NCI-H128 (cell line): ENCODE measurements around the gene MACC1.
"Not testable (repeated sequence)": the region's sequence is repeated elsewhere in the genome, so short reads cannot be mapped to it uniquely, and the experiment has no call there.

Experiments used
- DNase-seq: peaks from one replicate; lab custom pipeline; 2025; ENCODE audit not compliant: unreplicated experiment; lab: John Stamatoyannopoulos, UW

MACC1 gene

DNA sequence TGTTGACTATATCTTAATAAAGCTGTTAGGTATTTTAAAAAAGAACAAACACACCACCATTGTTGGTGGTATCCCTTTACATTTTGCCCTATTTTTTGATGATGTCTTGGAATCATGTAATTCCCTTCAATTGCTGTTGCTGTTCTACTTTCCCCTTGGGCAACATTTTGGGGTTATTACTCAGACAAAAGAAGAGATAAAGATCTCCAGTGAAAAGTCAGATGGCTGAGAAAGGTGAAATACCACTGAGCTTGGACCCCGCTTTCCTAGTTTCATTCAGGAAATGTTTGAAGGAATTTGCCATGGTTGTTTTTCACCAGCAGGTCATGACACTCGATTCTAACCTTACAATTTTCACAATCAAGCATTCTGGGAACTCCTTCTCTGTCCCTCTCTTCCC lies 84.6 kb downstream of the MACC1 start:
- no peak for DNase-seq

DNA sequence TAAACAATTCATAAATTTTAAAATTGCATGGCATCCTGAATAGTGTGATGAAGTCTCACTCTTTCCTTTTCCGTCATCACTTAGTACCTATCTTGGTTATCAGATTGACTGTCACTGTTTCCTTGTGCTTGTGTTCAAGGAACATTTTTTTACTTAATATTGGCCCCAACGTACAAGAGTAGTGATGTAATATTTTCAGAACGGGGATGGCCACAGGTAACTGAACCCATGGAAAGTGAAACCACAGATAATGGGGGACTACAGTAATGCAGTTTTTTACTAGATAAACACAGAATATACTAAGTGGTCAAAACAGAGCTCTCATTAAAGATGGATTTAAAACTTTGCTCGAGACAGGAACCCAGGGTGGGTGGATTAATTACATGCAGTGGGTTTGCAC lies 85.4 kb downstream of the MACC1 start:
- no peak for DNase-seq

DNA sequence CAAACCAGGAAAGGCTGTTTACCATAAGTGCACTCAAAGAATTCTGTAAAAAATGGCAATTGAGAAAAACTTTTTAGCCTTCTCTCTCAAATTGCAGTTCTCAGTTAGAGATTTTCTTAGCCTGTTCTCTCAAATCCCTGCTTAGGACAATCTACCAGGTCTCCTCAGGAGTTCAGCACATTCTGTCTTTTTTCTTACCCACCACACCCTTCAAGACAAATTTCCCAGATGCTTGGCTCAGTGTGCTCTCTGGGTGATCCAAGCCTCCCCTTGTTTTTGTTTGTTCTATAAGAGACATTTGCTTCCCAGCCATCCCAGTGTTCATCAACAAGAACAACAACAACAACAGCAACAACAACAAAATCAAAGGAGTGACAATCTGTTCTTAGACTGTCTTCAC lies 87.3 kb downstream of the MACC1 start:
- DNase-seq, result no peak

DNA sequence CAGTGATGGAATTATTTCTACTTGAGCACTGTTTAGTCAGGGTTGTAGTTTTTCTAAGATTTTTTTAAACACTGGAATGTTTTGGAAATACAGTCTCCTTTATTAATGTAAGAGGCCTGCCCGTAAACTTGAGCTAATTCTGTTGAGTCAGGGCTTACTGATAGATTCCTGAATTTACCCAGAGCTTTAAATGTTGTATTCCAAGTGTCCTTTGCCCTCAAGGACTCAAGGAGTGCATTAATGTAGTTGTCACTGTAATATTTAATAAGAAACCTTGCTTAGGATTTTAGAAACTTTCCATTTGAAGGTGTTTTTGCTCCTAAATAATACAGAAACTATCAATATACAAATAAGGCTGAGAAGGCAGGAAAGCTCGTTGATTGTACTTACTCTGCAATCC lies 89.2 kb downstream of the MACC1 start:
- DNase-seq, result no peak

DNA sequence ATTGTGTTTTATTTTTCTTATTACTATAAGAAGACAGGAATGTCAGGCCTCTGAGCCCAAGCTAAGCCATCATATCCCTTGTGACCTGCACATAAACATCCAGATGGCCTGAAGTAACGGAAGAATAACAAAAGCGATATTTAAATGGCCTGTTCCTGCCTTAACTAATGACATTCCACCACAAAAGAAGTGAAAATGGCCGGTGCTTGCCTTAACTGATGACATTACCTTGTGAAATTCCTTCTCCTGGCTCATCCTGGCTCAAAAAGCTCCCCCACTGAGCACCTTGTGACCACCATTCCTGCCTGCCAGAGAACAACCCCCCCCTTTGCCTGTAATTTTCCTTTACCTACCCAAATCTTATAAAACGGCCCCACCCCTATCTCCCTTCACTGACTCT lies 91.1 kb downstream of the MACC1 start:
- not testable (repeated sequence) for DNase-seq

DNA sequence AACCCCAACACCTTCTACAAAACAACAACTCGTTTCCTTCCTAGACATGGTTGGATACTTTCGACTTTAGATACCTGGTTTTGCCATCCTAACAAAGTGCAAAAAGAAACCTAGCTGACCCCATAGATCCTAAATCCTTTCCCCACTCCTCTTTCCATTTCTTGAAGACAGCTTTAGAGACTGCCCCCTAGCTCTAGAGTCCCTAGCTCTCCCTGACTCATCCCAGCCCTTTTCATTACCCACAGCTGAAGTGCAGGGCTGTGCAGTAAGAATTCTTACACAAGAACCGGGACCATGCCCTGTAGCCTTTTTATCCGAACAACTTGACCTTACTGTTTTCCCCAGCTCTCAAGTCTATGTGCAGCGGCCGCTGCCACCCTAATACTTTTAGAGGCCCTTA lies 93.1 kb downstream of the MACC1 start:
- DNase-seq, result not testable (repeated sequence)

DNA sequence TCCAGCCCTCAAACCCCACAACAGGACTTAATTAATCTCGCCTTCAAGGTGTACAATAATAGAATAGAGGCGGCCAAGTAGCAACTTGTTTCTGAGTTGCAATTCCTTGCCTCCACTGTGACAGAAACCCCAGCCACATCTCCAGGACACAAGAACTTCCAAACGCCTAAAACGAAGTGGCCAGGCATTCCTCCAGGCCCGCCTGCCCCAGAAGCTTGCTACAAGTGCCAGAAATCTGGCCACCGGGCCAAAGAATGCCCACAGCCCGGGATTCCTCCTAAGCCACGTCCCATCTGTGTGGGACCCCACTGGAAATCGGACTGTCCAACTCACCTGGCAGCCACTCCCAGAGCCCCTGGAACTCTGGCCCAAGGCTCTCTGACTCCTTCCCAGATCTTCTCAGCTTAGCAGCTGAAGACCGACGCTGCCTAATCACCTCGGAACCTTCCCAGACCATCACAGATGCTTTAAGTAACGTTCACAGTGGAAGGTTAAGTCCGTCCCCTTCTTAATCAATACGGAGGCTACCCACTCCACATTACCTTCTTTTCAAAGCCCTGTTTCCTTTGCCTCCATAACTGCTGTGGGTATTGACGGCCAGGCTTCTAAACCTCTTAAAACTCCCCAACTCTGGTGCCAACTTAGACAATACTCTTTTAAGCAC lies 94.4 kb downstream of the MACC1 start:
- DNase-seq, result not testable (repeated sequence)

DNA sequence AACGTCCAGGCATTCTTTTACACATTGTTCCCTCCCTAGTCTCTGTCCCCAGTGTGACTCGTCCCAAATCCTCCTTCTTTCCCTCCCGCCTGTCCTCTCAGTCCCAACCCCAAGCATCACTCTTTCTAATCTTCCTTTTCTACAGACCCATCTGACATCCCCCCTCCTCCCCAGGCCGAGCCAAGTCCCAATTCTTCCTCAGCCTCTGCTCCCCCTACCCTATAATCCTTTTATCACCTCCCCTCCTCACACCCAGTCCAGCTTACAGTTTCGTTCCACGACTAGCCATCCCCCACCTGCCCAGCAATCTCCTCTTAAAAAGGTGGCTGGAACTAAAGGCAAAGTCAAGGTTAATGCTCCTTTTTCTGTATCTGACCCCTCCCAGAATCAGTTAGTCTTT lies 95.1 kb downstream of the MACC1 start:
- no peak for DNase-seq

DNA sequence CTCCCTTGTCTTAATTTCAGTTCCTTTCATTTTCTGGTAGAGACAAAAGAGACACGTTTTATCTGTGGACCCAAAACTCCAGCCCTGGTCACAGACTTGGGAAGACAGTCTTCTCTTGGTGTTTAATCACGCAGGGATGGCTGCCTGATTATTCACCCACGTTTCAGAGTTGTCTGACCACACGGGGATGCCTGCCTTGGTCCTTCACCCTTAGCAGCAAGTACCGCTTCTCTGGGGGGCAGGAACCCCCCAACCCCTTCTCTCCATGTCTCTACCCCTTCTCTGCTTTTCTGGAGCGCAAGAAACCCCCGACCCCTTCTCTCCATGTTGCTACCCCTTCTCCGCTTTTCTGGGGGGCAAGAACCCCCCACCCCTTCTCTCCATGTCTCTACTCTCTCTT lies 95.8 kb downstream of the MACC1 start:
- DNase-seq, result no peak

DNA sequence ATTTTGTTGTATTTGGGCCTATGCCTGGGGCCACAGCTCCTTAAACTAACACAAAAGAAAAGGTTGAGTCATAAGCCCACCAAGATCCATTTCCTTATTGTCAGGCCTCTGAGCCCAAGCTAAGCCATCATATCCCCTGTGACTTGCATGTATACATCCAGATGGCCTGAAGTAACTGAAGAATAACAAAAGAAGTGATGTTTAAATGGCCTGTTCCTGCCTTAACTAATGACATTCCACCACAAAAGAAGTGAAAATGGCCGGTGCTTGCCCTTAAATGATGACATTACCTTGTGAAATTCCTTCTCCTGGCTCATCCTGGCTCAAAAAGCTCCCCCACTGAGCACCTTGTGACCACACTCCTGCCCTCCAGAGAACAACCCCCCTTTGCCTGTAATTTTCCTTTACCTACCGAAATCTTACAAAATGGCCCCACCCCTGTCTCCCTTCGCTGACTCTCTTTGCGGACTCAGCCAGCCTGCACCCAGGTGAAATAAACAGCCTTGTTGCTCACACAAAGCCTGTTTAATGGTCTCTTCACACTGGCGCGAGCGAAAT lies 96.5 kb downstream of the MACC1 start:
- DNase-seq, result not testable (repeated sequence)

DNA sequence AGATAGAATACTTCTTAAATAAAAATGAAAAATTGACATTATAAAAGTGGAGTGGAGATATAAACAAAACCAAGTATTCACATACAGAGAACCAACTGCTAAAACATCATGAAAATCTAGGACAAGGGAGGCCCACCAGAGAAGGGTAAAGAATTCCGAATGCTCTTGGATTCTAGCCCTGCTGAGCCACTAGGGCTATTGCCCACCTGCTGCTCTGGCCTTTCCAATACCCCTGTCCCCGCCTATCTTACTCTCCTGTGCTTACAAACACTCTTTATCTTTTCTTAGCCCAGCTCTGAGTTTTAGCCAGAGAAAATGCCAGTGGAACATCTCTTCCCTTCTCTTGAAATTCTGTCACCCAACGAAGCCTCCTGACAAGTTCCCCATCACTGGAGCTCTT lies 100.3 kb downstream of the MACC1 start:
- DNase-seq, result no peak

DNA sequence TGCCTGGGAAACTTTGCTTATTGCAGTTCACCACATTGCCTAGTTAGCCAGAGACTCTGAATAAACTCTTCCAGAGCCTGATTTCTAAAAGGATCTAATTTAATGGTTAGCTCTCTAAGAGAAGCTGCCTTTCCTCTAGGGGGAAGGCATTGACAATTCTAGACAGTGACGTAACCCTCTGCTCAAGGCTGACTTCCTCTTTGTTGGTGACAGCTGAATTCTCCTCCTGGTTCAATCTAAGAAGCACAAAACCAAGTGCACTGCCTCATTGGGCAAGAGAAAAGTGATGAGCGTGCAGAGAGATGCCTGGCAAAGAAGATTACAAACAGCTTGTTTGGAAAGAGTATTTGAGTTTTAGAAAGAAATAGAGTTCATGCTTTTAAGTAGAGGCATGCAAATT lies 102.7 kb downstream of the MACC1 start:
- no peak for DNase-seq

DNA sequence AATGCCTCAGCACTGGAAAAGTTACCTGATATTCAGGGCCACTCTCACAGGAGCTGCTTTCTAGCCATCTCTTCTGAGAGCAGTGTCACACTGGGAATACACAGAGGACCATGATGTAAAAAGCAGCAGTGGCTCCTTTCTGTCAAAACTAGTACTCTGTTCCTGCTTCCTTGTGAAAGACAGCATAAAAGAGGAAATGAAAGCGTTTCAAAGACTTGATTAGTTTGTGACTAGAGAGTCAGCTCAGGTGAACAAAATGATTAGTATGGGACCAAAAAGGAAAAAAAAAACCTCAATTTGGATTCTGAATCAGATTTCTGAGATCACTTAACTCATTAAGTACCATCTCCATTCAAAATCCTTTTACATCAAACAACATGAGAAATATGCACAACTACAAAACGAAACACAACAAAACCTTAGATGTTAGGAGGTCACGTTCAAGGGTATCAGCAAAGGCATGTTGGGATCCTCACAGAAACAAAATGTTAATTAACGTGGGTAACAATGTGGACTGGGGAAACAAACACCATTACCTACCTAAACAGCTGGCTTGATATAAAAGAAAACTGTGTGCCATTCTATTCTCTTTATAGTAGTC lies 103.7 kb downstream of the MACC1 start:
- DNase-seq, result no peak

DNA sequence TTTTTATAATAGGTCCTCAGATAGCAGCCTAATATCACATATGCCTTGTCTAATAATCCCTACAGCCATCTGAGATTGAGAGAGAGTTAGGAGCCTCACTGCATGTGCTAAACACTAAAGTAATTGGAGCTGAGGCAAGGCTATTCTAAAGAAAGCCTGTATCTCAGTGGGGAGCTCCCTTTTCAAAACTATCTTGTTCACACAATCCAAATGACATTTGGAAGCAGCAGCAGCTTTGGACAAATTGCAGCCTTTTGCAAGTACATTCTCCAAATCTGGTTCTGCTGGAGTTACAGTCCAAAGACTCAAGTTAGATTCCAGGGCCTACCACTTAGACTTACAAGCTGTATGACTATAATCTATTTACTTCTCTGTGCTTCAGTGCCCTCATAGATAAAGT lies 104.5 kb downstream of the MACC1 start:
- DNase-seq, result no peak

DNA sequence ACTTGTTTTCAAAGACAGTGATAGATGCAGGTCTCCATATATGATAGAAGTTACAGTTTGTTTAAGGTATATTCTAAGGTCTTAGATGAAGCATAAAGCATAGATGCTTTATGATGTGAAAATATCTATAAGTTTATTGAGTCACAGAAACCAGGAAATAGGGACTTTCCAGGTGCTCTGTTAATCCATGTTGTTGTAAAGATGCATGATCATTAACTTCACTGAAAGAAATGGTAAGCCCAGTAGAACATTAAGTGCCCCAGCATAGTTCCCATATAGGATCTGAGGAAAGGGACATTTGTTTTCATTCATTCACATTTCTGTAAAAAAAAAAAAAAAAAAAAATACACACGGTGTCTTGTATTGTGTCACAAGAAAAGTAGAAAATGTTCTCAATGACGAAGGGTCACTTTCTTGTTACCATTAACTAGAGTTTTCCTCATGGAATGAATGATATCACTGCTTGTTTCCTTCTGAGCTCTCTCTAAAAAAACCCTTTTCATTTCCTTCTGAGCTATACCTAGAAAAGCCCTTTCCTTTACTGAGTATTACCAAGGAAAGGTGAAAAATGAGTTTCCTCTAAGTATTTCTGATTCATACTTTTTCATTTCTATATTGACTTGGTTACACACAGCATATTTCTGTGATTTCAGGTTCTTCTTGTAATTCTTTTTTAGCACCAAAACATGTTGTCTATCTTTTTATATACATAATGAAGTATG lies 105.2 kb downstream of the MACC1 start:
- DNase-seq, result no peak

DNA sequence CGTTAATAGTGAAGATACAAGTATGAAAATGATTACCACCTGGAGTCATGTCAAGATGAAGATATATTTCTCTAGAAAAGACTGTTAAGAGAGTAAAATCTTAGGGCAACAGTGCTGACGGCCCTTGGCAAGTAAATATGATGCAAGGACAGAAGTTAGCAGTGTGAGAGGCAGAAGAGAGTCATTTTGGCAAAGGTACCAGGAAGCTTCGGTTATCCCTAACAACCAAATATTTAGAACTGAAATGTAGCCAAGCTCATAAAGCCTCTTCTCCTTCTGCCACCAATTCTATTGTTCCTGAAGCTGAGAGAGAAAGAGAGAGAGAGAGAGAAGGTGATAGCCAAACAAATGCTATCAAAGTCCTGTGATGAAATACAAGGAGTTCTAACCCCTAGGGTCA lies 109.6 kb downstream of the MACC1 start:
- DNase-seq, result no peak

DNA sequence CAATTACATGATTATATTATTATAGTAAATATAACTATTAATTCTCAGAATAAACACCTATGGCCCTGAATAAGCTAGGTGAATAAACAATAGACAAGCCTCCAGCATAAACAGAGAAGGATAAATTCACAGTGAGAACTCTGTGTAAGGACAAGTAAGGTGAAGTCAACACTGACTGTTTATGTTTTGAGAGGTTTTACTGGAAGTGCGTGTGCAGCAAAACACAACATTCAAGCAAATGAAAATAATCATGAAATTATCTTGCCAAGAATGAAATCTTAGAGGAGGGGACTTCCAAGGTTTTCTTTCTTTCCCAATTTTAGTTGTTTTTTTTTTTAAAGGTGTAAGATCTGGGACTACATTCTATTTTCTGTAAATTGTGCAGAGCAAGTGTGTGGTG lies 112.5 kb downstream of the MACC1 start:
- DNase-seq, result no peak

DNA sequence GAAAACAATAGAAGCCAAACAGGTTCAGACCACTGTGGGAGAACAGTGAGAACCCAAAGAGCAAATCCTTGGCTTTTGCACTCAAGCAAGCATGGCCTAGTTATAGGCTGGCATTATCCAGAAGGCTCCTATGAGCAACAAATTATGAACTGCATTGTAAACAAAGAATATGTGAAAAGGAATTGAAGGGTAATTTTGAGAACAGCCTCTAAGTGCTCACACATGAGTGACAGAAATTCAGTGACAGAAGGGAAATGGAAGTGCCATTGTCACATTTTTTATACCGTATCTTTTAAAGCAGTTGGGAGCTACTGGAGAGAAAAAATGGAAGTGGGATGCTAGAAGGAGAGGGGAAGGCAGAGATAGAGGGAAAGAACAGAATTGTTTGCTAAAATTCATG lies 114.2 kb downstream of the MACC1 start:
- DNase-seq, result no peak

DNA sequence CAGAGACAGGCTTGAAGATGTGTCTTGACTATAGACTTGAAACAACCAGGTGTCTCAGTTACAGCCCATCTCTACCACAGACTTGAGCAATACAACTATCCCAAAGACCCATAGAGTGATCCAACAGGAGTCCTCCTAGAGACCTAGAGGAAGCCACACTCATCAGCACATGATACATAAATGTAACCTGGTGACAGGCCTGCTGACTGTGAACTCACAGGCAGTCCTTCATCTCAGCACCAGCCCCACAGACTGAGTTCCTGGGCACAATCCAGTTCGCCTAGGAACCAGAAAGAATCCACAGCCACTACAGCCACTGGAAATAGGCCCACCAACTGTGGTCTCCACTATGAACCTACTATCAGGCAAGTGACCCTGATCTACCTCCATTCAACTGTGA lies 121.3 kb downstream of the MACC1 start:
- no peak for DNase-seq

DNA sequence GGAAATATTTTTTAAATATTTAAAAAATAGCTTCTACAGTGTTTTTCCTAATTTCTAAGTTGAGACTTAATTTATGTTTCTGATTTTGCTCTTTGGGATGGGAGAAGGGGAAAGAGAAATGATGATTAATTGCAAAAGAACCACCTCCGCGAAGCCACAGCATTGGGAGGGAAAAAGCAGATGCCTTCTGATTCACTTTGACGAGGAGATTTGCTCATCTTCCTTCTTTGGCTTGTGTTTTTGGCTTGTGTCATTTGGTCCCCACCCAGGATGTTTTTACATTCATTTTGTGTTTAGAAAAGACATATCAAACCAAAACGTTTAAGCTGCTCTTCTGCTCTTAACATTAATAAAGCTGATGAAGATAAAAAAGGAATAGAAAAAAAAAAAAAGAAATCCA lies 121.7 kb downstream of the MACC1 start:
- DNase-seq, result no peak

DNA sequence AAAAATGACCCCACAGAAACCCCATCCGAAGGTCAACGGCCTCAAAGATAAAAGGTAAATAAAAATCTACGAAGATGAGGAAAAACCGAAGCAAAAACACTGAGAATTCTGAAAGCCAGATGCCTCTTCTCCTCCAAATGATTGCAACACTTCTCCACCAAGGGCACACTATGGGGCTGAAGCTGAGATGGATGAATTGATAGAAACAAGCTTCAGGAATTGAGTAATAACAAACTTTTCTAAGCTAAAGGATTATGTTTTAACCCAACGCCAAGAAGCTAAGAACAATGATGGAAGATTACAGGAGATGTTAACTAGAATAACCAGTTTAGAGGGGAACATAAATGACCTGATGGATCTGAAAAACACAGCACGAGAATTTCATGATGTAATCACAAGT lies 127.8 kb downstream of the MACC1 start:
- DNase-seq, result no peak

DNA sequence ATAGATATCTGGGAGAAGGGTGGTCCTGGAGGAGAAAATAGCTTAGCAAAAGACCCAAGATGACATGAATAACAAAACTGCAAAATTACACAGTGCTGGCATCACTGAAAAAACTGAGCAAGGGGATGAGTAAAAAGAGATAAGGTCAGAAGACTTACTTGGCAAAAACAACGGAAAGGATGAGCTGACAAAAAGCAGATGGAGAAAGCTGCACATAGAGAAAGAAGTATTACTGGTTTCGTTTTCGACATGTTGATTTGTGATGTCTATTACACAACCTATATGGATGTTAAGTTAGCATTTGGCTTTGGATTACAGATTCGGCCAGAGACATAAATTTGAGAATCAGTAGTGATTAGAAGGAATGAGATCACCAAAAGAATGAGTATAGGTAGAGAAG lies 132.1 kb downstream of the MACC1 start:
- DNase-seq, result no peak
